H1 (cell line): ENCODE data around the gene POLR3A. TPM values are rescaled to one million over a fixed set of nuclear protein-coding genes. Genes with fewer than 3 reads are reported as not detected.

ENCODE experiments used
- CTCF ChIA-PET: fragments of 300-600 bp; sonication (Branson Sonifier 250); formaldehyde crosslinking; loops from one replicate; lab custom pipeline; 2021; ENCODE audit not compliant: partially characterized antibody; lab: Charles Lee
- POLR2A ChIA-PET: fragments of 300-600 bp; sonication (Branson Sonifier 250); formaldehyde crosslinking; loops from one replicate; lab custom pipeline; 2021; ENCODE audit warnings: inconsistent platforms; ENCODE audit not compliant: partially characterized antibody; lab: Charles Lee
- DNase-seq, 2 experiments: peaks; one replicate each; pipeline versions ENCODE4 v3.0.0 to v3.0.0-alpha.2; 2010 to 2022; ENCODE audit warnings: low spot score in 2 of 2, low read depth in 1 of 2, mixed read lengths in 1 of 2
- FAIRE-seq: peaks from 2 replicates; lab custom pipeline; 2011; peaks lifted over from hg19 to GRCh38; lab: Jason Lieb, UNC
- H2AFZ ChIP-seq: 2 replicates; pipeline ENCODE4 v1.8.1; 2012; ENCODE audit warnings: low read length, inconsistent platforms
- H2AK5ac ChIP-seq: 2 replicates; pipeline ENCODE4 v1.6.1; 2013; ENCODE audit warnings: low read depth, low read length
- H2BK120ac ChIP-seq: replicated peaks from 2 replicates; pipeline ENCODE3; 2013; ENCODE audit warnings: low read depth, low read length, inconsistent platforms
- H2BK12ac ChIP-seq: 2 replicates; pipeline ENCODE4 v1.6.1; 2013; ENCODE audit warnings: low read depth, low read length
- H2BK15ac ChIP-seq: 2 replicates; pipeline ENCODE4 v1.6.1; 2013; ENCODE audit warnings: low read length
- H2BK20ac ChIP-seq: 2 replicates; pipeline ENCODE4 v1.6.1; 2013; ENCODE audit warnings: low read length
- H2BK5ac ChIP-seq: 2 replicates; pipeline ENCODE4 v1.6.1; 2013; ENCODE audit warnings: low read depth, low read length
- H3K14ac ChIP-seq: 2 replicates; pipeline ENCODE4 v1.6.1; 2013; ENCODE audit warnings: inconsistent platforms; ENCODE audit not compliant: insufficient read length
- H3K18ac ChIP-seq: 2 replicates; pipeline ENCODE4 v1.6.1; 2013; ENCODE audit warnings: low read length; ENCODE audit errors: extremely low read depth
- H3K23ac ChIP-seq: 2 replicates; pipeline ENCODE4 v1.6.1; 2013; ENCODE audit warnings: inconsistent platforms; ENCODE audit not compliant: insufficient read length
- H3K23me2 ChIP-seq: 2 replicates; pipeline ENCODE4 v1.6.1; 2013; ENCODE audit warnings: low read depth, low read length
- H3K27ac ChIP-seq: 2 replicates; pipeline ENCODE4 v1.6.1; 2011; ENCODE audit warnings: low read depth, low read length, inconsistent platforms
- H3K27me3 ChIP-seq, 4 experiments: replicated peaks in 1 of 4; 1 replicate in 1 of 4; 2 replicates in 3 of 4; pipeline versions ENCODE4 v1.6.1 to v1.8.1; 2011 to 2013; ENCODE audit warnings: low read length in 3 of 4, mild to moderate bottlenecking in 3 of 4, inconsistent platforms in 2 of 4, mixed read lengths in 2 of 4, moderate library complexity in 1 of 4; ENCODE audit not compliant: control insufficient read depth in 3 of 4, insufficient read depth in 3 of 4; ENCODE audit errors: extremely low read depth in 1 of 4
- H3K36me3 ChIP-seq, 4 experiments: 2 replicates each; pipeline versions ENCODE4 v1.6.1 to v1.8.1; 2011 to 2013; ENCODE audit warnings: mild to moderate bottlenecking in 4 of 4, low read length in 3 of 4, moderate library complexity in 2 of 4, control low read depth in 1 of 4, inconsistent platforms in 1 of 4; ENCODE audit not compliant: insufficient read depth in 4 of 4, control insufficient read depth in 2 of 4
- H3K4ac ChIP-seq: replicated peaks from 2 replicates; pipeline ENCODE3; 2013; ENCODE audit warnings: low read length, low read depth, mixed read lengths, inconsistent platforms; ENCODE audit not compliant: insufficient read length
- H3K4me1 ChIP-seq, 4 experiments: replicated peaks in 1 of 4; 1 replicate in 1 of 4; 2 replicates in 3 of 4; pipeline versions ENCODE4 v1.6.1 to v1.8.1; 2011 to 2013; ENCODE audit warnings: low read length in 3 of 4, inconsistent platforms in 2 of 4, mixed read lengths in 1 of 4; ENCODE audit not compliant: insufficient read depth in 4 of 4, control insufficient read depth in 3 of 4
- H3K4me2 ChIP-seq, 2 experiments: 2 replicates each; pipeline versions ENCODE4 v1.6.1 to v1.8.1; 2011 to 2013; ENCODE audit warnings: low read depth in 2 of 2, low read length in 2 of 2, control low read depth in 1 of 2, inconsistent platforms in 1 of 2, mild to moderate bottlenecking in 1 of 2; ENCODE audit not compliant: insufficient read depth in 1 of 2
- H3K4me3 ChIP-seq, 4 experiments: fragments of 200-600, 300-600 bp in 1 of 4; sonication (generic), shearing (Covaris generic), sonication (Bioruptor Twin) in 1 of 4; 2 replicates each; pipeline versions ENCODE4 v1.5.1 to v1.8.1; 2011 to 2016; ENCODE audit warnings: low read length in 4 of 4, low read depth in 3 of 4, control low read depth in 2 of 4, inconsistent platforms in 2 of 4, mild to moderate bottlenecking in 2 of 4, mixed read lengths in 1 of 4, moderate library complexity in 1 of 4; ENCODE audit not compliant: insufficient read depth in 2 of 4; ENCODE audit errors: extremely low read depth in 1 of 4
- H3K56ac ChIP-seq: replicated peaks from 2 replicates; pipeline ENCODE3; 2013; ENCODE audit warnings: low read depth, mild to moderate bottlenecking, mixed read lengths, low read length, inconsistent platforms; ENCODE audit not compliant: insufficient read length
- H3K79me1 ChIP-seq: 2 replicates; pipeline ENCODE4 v1.6.1; 2013; ENCODE audit warnings: low read depth, low read length, control low read depth
- H3K79me2 ChIP-seq, 2 experiments: 2 replicates each; pipeline versions ENCODE4 v1.6.1 to v1.8.1; 2012 to 2013; ENCODE audit warnings: low read length in 2 of 2, mild to moderate bottlenecking in 2 of 2, inconsistent platforms in 1 of 2; ENCODE audit not compliant: insufficient read depth in 2 of 2, control insufficient read depth in 1 of 2
- H3K9ac ChIP-seq, 4 experiments: replicated peaks in 1 of 4; 1 replicate in 1 of 4; 2 replicates in 3 of 4; pipeline versions ENCODE4 v1.6.1 to v1.8.1; 2011 to 2013; ENCODE audit warnings: low read depth in 3 of 4, low read length in 3 of 4, control low read depth in 2 of 4, mild to moderate bottlenecking in 2 of 4, moderate library complexity in 2 of 4, inconsistent platforms in 1 of 4; ENCODE audit errors: extremely low read depth in 1 of 4
- H3K9me3 ChIP-seq, 2 experiments: 2 replicates each; pipeline versions ENCODE4 v1.6.1 to v1.8.1; 2012 to 2013; ENCODE audit warnings: mild to moderate bottlenecking in 2 of 2, moderate library complexity in 2 of 2, control low read depth in 1 of 2, inconsistent platforms in 1 of 2, low read depth in 1 of 2, low read length in 1 of 2, mixed read lengths in 1 of 2; ENCODE audit not compliant: insufficient read depth in 2 of 2
- H4K20me1 ChIP-seq, 2 experiments: replicated peaks in 1 of 2; 2 replicates each; pipeline versions ENCODE3 to v1.8.1; 2011 to 2013; ENCODE audit warnings: inconsistent platforms in 2 of 2, low read length in 2 of 2, mild to moderate bottlenecking in 1 of 2; ENCODE audit not compliant: insufficient read depth in 2 of 2, control insufficient read depth in 1 of 2
- H4K5ac ChIP-seq: 2 replicates; pipeline ENCODE4 v1.6.1; 2013; ENCODE audit warnings: low read length, low read depth, mixed read lengths, inconsistent platforms; ENCODE audit not compliant: insufficient read length
- H4K8ac ChIP-seq: 2 replicates; pipeline ENCODE4 v1.8.0; 2013; ENCODE audit warnings: mild to moderate bottlenecking, moderate library complexity, low read length, inconsistent platforms; ENCODE audit not compliant: insufficient read depth; ENCODE audit errors: extremely low read depth
- H4K91ac ChIP-seq: replicated peaks from 2 replicates; pipeline ENCODE3; 2013; ENCODE audit warnings: low read length, mixed read lengths, inconsistent platforms; ENCODE audit not compliant: insufficient read length
- ATF3 ChIP-seq: IDR thresholded peaks from 2 replicates; pipeline ENCODE4 v1.6.1; 2011; ENCODE audit warnings: low read depth, mild to moderate bottlenecking, low read length; ENCODE audit not compliant: insufficient read depth
- EGR1 ChIP-seq: IDR thresholded peaks from 2 replicates; pipeline ENCODE4 v1.6.1; 2011; ENCODE audit warnings: low read depth, low read length, borderline replicate concordance
- GTF2F1 ChIP-seq: IDR thresholded peaks from 2 replicates; pipeline ENCODE4 v1.6.1; 2012; ENCODE audit warnings: low read depth, low read length, improper control_type of control experiment, borderline replicate concordance
- HDAC6 ChIP-seq: IDR thresholded peaks from one replicate; pipeline ENCODE4 v1.7.1; 2012; ENCODE audit warnings: low read depth, mild to moderate bottlenecking, inconsistent platforms, low read length, moderate library complexity
- KDM1A ChIP-seq: fragments of 200-600, 300-600 bp; sonication (generic); IDR thresholded peaks from 2 replicates; pipeline ENCODE4 v1.7.1; 2016; ENCODE audit warnings: mild to moderate bottlenecking, low read length, borderline replicate concordance
- NRF1 ChIP-seq: IDR thresholded peaks from 2 replicates; pipeline ENCODE4 v1.6.1; 2011; ENCODE audit warnings: mild to moderate bottlenecking, low read depth, low read length, improper control_type of control experiment
- RNF2 ChIP-seq: fragments of 200-900, 300-1000 bp; sonication (generic); IDR thresholded peaks from 2 replicates; pipeline ENCODE4 v1.7.1; 2016; ENCODE audit warnings: borderline replicate concordance, low read depth, mild to moderate bottlenecking, antibody characterized with exemption, low read length; ENCODE audit not compliant: poor library complexity, severe bottlenecking; ENCODE audit errors: missing control alignments
- RXRA ChIP-seq: IDR thresholded peaks from 2 replicates; pipeline ENCODE4 v1.6.1; 2011; ENCODE audit warnings: low read depth, mild to moderate bottlenecking, low read length, moderate library complexity; ENCODE audit not compliant: insufficient read depth
- YY1 ChIP-seq: IDR thresholded peaks from 2 replicates; pipeline ENCODE4 v1.6.1; 2011; ENCODE audit warnings: low read depth, mild to moderate bottlenecking, low read length
- WGBS, 2 experiments: shearing (Covaris generic) in 1 of 2; methylation state at CpG; one replicate each; pipeline versions ENCODE4 v1.1.6 to v1.1.7; 2013 to 2015; ENCODE audit warnings: low lambda C conversion rate in 2 of 2, mixed read lengths in 2 of 2, inconsistent platforms in 1 of 2, low coverage in 1 of 2, missing lambda C conversion rate in 1 of 2; ENCODE audit not compliant: insufficient replicate concordance in 2 of 2, insufficient coverage in 1 of 2, insufficient read length in 1 of 2; ENCODE audit errors: extremely low coverage in 1 of 2, missing lambda C conversion rate in 1 of 2; 5-methylcytosine and 5-hydroxymethylcytosine counted together
- polyA plus RNA-seq, 7 experiments: library from polyadenylated mRNA; depleted of rRNA in 3 of 7; stranded (reverse) in 5 of 7; unstranded in 2 of 7; fragments of >200 nt in 5 of 7; fragments of 200-250 nt in 2 of 7; gene quantifications; 1 replicate in 5 of 7; 2 replicates in 1 of 7; 4 replicates in 1 of 7; pipeline versions ENCODE4 v1.2.1 to v1.2.3, GENCODE V29; 2011 to 2013; ENCODE audit warnings: missing spikeins in 2 of 7, mixed read lengths in 2 of 7
- total RNA-seq: library from RNA; stranded (reverse); fragmentation: NEBNext Ultra II Directional; extraction: Animal tissue kit (Norgen Biotek cat#: 25700); gene quantifications from 2 replicates; pipeline ENCODE4 v1.2.1, GENCODE V29; 2021

Gene POLR3A
- total and polyA plus RNA-seq, 2 of the 8 experiments (the other 6 are each of a cell fraction or from before 2014, with no cell fraction given): 11.3 to 38.6 TPM

DNA sequence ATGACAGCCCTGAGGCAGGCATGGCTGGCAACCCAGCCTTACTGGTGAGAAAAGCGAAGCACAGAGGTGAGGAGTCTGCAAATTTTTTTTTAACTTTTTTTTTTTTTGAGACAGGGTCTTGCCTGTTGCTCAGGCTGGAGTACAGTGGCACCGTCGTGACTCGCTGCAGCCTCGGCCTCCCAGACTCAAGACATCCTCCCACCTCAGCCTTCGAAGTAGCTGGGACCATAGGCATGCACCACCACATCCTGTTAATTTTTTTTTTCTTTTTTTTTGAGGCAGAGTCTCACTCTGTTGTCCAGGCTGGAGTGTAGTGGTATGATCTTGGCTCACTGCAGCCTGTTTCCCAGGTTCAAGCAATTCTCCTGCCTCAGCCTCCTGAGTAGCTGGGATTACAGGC lies 67.6 kb downstream of the POLR3A start:
- Histone ChIP-seq H3K79me2 (no peaks in the 10 kb centered on the region), H4K5ac (no peak overlapping the region), H4K8ac (no peak overlapping the region), H3K27me3 (no peaks in the 10 kb centered on the region), H3K23ac (no peak overlapping the region), H2BK12ac (no peak overlapping the region), H3K4ac (no peak overlapping the region), H4K20me1 (no peaks in the 10 kb centered on the region), H3K36me3 (no peaks in the 10 kb centered on the region), H2AK5ac (no peak overlapping the region), H3K4me2 (no peak overlapping the region), H3K23me2 (no peaks in the 10 kb centered on the region), H3K27ac (no peak overlapping the region), H3K18ac (no peak overlapping the region), H2BK15ac (peak overlapping the region; percentile 53; the same call in 1 of the 2 replicates), H2BK5ac (no peak overlapping the region), H4K91ac (no peak overlapping the region), H2BK20ac (no peak overlapping the region), H3K9me3 (peaks cover 11% of the 10 kb centered on the region in 2 experiments), H3K9ac (no peak overlapping the region), H3K79me1 (no peaks in the 10 kb centered on the region), H2AFZ (no peak overlapping the region), H2BK120ac (no peak overlapping the region), H3K56ac (no peak overlapping the region), H3K4me1 (peaks cover 0 to 6% (median 0%) of the 10 kb centered on the region in 4 experiments; a peak in 1 of 7 replicates), H3K4me3 (no peak overlapping the region), H3K14ac (no peak overlapping the region)
- no peak for FAIRE-seq
- no peak for DNase-seq
- ChIA-PET POLR2A (no interaction called here), CTCF (interaction anchor here (1.0 to 1.1 kb wide), 2 partner anchors 14 to 36 kb away, joined by 3 read pairs; no protein-coding TSS in a partner anchor)
- 96% methylated on average over 6 of the region's 6 CpGs; no CpG with 5 or more reads in 1 of the 2 experiments for WGBS, 2 experiments
- TF ChIP-seq KDM1A (no peak), NRF1 (no peak), HDAC6 (no peak), GTF2F1 (no peak), EGR1 (no peak), RXRA (no peak), RNF2 (no peak), ATF3 (no peak), YY1 (no peak)
